HG03439 (cell line): Measurements from ENCODE around the gene CD82.
"Not testable (repeated sequence)": the region's sequence is repeated elsewhere in the genome, so short reads cannot be mapped to it uniquely, and the experiment has no call there.

Source experiments
- ATAC-seq: cut with Tn5 transposase; IDR thresholded peaks from one replicate; pipeline ENCODE4 v1.9.1; 2021; ENCODE audit warnings: mild to moderate bottlenecking, moderate library complexity; ENCODE audit not compliant: unreplicated experiment

CD82 gene

DNA sequence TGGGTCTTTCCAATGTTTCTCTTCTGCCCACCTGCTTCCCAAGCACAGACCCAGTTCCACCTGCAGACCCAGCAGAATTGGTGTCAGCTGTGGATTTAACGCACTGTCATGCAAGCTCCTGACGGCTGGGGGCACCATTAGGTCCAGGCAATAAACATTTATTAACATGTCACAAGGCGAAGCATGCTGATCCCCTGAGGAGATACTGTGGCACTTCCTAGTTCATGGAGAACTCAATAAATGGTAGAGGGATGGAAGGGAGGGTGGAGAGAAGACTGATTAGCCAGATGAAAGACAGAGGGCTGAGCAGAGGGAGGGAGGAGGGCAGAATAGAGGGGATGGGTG is 93.0 kb downstream of the CD82 start:
- no peak for ATAC-seq

GRCh38 chr11:44659641-44660040 is 94.2 kb downstream of the CD82 start:
- no peak for ATAC-seq

- ATAC-seq: not testable (repeated sequence)
Observed at GRCh38 chr11:44660535-44660934, 95.1 kb downstream of the CD82 start.

DNA sequence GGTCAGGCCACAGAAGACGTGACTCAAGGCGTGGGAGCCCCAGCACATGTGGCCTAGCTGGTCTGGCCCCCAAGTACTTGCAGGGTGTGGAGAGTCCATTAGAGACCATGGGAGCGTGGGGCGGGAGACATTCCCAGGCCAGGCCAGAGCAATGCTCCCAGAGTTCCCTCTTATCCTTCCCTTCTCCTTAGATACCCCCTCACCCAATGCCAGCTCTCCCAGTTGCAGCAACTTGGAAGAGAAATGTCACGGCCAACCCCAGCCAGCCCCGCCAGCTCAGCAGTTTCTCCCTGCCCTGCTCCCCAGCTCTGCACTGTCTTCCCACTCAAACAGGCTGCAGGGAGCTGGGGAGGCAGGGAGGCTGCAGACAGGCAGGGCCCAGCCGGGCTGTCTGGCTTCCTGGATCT is 95.9 kb downstream of the CD82 start:
- no peak for ATAC-seq
